ENCODE measurements around the gene ACO1. TPM values are rescaled to one million over a fixed set of nuclear protein-coding genes. Genes with fewer than 3 reads are reported as not detected.

The ACO1 gene
- 124 and 141 TPM in 2 replicates for total RNA-seq

DNA sequence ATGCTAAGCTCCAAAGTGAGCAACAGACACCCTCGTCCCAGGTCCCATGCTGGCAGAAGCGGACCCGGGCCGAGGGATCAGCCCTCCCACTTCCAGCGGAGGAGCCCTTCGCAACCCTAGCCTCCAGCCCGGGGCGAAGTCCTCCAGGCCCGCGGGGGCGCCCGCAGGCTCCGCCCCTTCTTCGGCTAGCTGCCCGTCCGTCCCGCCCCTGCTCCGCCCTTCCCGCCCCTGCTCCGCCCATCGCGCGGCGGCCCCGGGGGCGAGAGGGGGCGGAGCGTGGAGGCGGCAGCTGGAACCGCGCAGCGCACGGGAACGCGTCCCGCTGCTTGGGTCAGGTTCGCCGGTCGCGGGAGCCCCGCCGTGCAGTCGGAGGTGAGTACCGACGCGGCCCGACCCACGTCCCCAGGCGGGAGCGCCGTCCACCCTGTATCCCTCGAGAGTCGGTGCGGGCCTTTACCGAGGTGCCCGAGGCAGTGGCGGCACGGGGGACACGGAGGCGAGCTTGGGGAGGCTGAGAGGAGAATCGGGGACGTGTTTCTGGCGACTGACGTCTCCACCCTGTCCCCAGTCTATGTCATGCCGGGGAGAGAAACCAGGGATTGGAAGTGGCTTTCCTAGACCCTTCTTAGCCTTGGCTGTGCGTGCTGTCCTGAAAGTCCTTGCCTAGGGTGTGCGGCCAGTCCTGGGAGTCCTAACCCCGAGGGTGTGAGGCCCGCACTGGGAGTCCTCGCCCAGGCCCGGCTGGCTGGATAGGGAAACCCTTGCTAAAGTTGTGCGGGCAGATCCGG lies at the start of gene ACO1:
ACO1 (plus strand) TSS at position 280 of the 788 bp plus-strand sequence. CDS start 20,864 bp downstream, outside the sequence.

Other genes starting within 250 kb of the ACO1 start
- 10.1 and 13.7 TPM in 2 replicates for gene RIGI, start 141.6 kb downstream of the ACO1 start, total RNA-seq
- gene SMIM27, start 167.7 kb downstream of the ACO1 start, total RNA-seq = 1.7 and 2.1 TPM in 2 replicates
- gene TOPORS, start 167.9 kb downstream of the ACO1 start, total RNA-seq = 37.4 and 47.6 TPM in 2 replicates
- 43.6 and 48.0 TPM in 2 replicates for gene NDUFB6, start 188.5 kb downstream of the ACO1 start, total RNA-seq

All from articular chondrocyte of knee joint (primary cell).